Calu3 (cell line): ENCODE data around the gene CCDC70. TPM values are rescaled to one million over a fixed set of nuclear protein-coding genes. Genes with fewer than 3 reads are reported as not detected.

Source experiments
- BruUV-seq: library from RNA; stranded (reverse); fragments of 400-500 nt; replicated peaks from 2 replicates; lab custom pipeline; 2021; lab: Mats Ljungman, UMichigan
- CTCF ChIA-PET: fragments of 300-600 bp; sonication (Branson Sonifier 250); formaldehyde crosslinking; loops from one replicate; lab custom pipeline; 2022; ENCODE audit warnings: antibody characterized with exemption; lab: Charles Lee
- DNase-seq: peaks from one replicate; pipeline ENCODE4 v3.0.0; 2022
- H3K27ac Mint-ChIP-seq: one replicate; pipeline ENCODE4 v1.8.0; 2022; ENCODE audit warnings: mixed read lengths; ENCODE audit not compliant: unreplicated experiment
- H3K27me3 Mint-ChIP-seq: one replicate; pipeline ENCODE4 v1.8.0; 2022; ENCODE audit warnings: mixed read lengths; ENCODE audit not compliant: unreplicated experiment
- H3K36me3 Mint-ChIP-seq: one replicate; pipeline ENCODE4 v1.8.0; 2022; ENCODE audit warnings: mild to moderate bottlenecking, moderate library complexity, mixed read lengths; ENCODE audit not compliant: insufficient read depth, unreplicated experiment
- H3K4me1 Mint-ChIP-seq: one replicate; pipeline ENCODE4 v1.8.0; 2022; ENCODE audit warnings: mild to moderate bottlenecking, low read depth, mixed read lengths; ENCODE audit not compliant: unreplicated experiment
- H3K4me3 Mint-ChIP-seq: one replicate; pipeline ENCODE4 v1.8.0; 2022; ENCODE audit warnings: mild to moderate bottlenecking, low read depth, moderate library complexity, mixed read lengths; ENCODE audit not compliant: unreplicated experiment
- H3K9me3 Mint-ChIP-seq: one replicate; pipeline ENCODE4 v1.8.0; 2022; ENCODE audit warnings: low read depth, mixed read lengths; ENCODE audit not compliant: unreplicated experiment
- CTCF ChIP-seq: fragments of 200-600 bp; IDR thresholded peaks from one replicate; pipeline ENCODE4 v1.8.0; 2022; ENCODE audit warnings: antibody characterized with exemption; ENCODE audit not compliant: unreplicated experiment
- intact Hi-C: fragments of 100-400 bp; cut with micrococcal nuclease; formaldehyde crosslinking; loops from one replicate; pipeline ENCODE4 v1.10.0; 2022; ENCODE audit not compliant: unreplicated experiment
- total RNA-seq: library from RNA; stranded (reverse); gene quantifications from 2 replicates; pipeline ENCODE4 v1.2.3, GENCODE V29; 2022

The CCDC70 gene
- total RNA-seq, 1 experiment from 2014 or later, result not detected

GRCh38 chr13:51816604-51817249 is 45.0 kb upstream of the CCDC70 start:
- no TSS peak for BruUV-seq
- CTCF ChIA-PET, result no interaction called here
- no peak for TF ChIP-seq CTCF
- no peak overlapping the region for H3K4me3 Mint-ChIP-seq
- H3K27me3 Mint-ChIP-seq, result peaks cover 57% of the 10 kb centered on the region
- DNase-seq, result no peak
- no peaks in the 10 kb centered on the region for H3K9me3 Mint-ChIP-seq
- H3K36me3 Mint-ChIP-seq, result no peaks in the 10 kb centered on the region
- no peaks in the 10 kb centered on the region for H3K4me1 Mint-ChIP-seq
- no peak overlapping the region for H3K27ac Mint-ChIP-seq
- intact Hi-C loops, result no loop called here

GRCh38 chr13:51817717-51818116 is 44.1 kb upstream of the CCDC70 start:
- H3K4me3 Mint-ChIP-seq, result no peak overlapping the region
- no peaks in the 10 kb centered on the region for H3K36me3 Mint-ChIP-seq
- H3K27me3 Mint-ChIP-seq, result peaks cover 57% of the 10 kb centered on the region
- no peak for DNase-seq
- intact Hi-C loops, result no loop called here
- CTCF ChIA-PET, result no interaction called here
- H3K27ac Mint-ChIP-seq, result no peak overlapping the region
- no peak for TF ChIP-seq CTCF
- no peaks in the 10 kb centered on the region for H3K4me1 Mint-ChIP-seq
- BruUV-seq, result no TSS peak
- H3K9me3 Mint-ChIP-seq, result no peaks in the 10 kb centered on the region

GRCh38 chr13:51818276-51818675 is 43.5 kb upstream of the CCDC70 start:
- Mint-ChIP-seq H3K27ac (no peak overlapping the region), H3K4me3 (no peak overlapping the region), H3K9me3 (no peaks in the 10 kb centered on the region), H3K4me1 (no peaks in the 10 kb centered on the region), H3K36me3 (no peaks in the 10 kb centered on the region), H3K27me3 (peaks cover 57% of the 10 kb centered on the region)
- intact Hi-C loops, result no loop called here
- BruUV-seq, result no TSS peak
- DNase-seq, result no peak
- TF ChIP-seq CTCF, result no peak
- CTCF ChIA-PET, result no interaction called here

- CTCF ChIA-PET, result no interaction called here
- BruUV-seq, result no TSS peak
- no peaks in the 10 kb centered on the region for H3K36me3 Mint-ChIP-seq
- H3K4me1 Mint-ChIP-seq, result no peaks in the 10 kb centered on the region
- H3K27me3 Mint-ChIP-seq, result peaks cover 57% of the 10 kb centered on the region
- H3K9me3 Mint-ChIP-seq, result no peaks in the 10 kb centered on the region
- no peak for DNase-seq
- no peak overlapping the region for H3K27ac Mint-ChIP-seq
- H3K4me3 Mint-ChIP-seq, result no peak overlapping the region
- intact Hi-C loops, result no loop called here
- TF ChIP-seq CTCF, result no peak
These were observed 42.8 kb upstream of the CCDC70 start for GRCh38 chr13:51818781-51819511.
